ENCODE results near the gene NEBL.

Gene NEBL

GRCh38 chr10:20890491-20891337 lies 6.4 kb downstream of the NEBL start:
- Histone ChIP-seq H3K4me2 (ENCODE audit: low read length) (no peak overlapping the region), H3K9me3 (ENCODE audit: control insufficient read depth, low read length) (no peaks in the 10 kb centered on the region), H2AFZ (no peak overlapping the region), H3K79me2 (no peaks in the 10 kb centered on the region), H3K9ac (no peak overlapping the region), H3K4me1 (no peaks in the 10 kb centered on the region), H3K4me3 (ENCODE audit: low read depth, low read length) (no peak overlapping the region), H3K27me3 (ENCODE audit: control insufficient read depth, insufficient read depth, low read length) (no peaks in the 10 kb centered on the region), H3K27ac (no peak overlapping the region), H3K36me3 (ENCODE audit: control insufficient read depth, insufficient read depth, low read length) (no peaks in the 10 kb centered on the region)
- no peak for TF ChIP-seq CTCF (IDR thresholded peaks at IDR 0.05)

- Histone ChIP-seq H3K9ac (no peak overlapping the region), H3K4me3 (ENCODE audit: low read depth, low read length) (no peak overlapping the region), H3K4me2 (ENCODE audit: low read length) (no peak overlapping the region), H3K79me2 (no peaks in the 10 kb centered on the region), H3K27ac (no peak overlapping the region), H3K36me3 (ENCODE audit: control insufficient read depth, insufficient read depth, low read length) (no peaks in the 10 kb centered on the region), H3K9me3 (ENCODE audit: control insufficient read depth, low read length) (no peaks in the 10 kb centered on the region), H2AFZ (no peak overlapping the region), H3K27me3 (ENCODE audit: control insufficient read depth, insufficient read depth, low read length) (no peaks in the 10 kb centered on the region), H3K4me1 (no peaks in the 10 kb centered on the region)
- no peak for TF ChIP-seq CTCF (IDR thresholded peaks at IDR 0.05)
These were observed 7.1 kb downstream of the NEBL start for GRCh38 chr10:20890009-20890408.

GRCh38 chr10:20888620-20889330 lies 8.3 kb downstream of the NEBL start:
- Histone ChIP-seq H3K27me3 (ENCODE audit: control insufficient read depth, insufficient read depth, low read length) (no peaks in the 10 kb centered on the region), H3K27ac (no peak overlapping the region), H3K4me1 (no peaks in the 10 kb centered on the region), H3K4me3 (ENCODE audit: low read depth, low read length) (no peak overlapping the region), H3K9ac (no peak overlapping the region), H2AFZ (no peak overlapping the region), H3K9me3 (ENCODE audit: control insufficient read depth, low read length) (no peaks in the 10 kb centered on the region), H3K36me3 (ENCODE audit: control insufficient read depth, insufficient read depth, low read length) (no peaks in the 10 kb centered on the region), H3K79me2 (no peaks in the 10 kb centered on the region), H3K4me2 (ENCODE audit: low read length) (no peak overlapping the region)
- no peak for TF ChIP-seq CTCF (IDR thresholded peaks at IDR 0.05)

GRCh38 chr10:20887706-20888555 lies 9.2 kb downstream of the NEBL start:
- no peaks in the 10 kb centered on the region for H3K4me1 ChIP-seq
- H3K4me2 ChIP-seq (ENCODE audit: low read length) = no peak overlapping the region
- TF ChIP-seq CTCF (IDR thresholded peaks at IDR 0.05) = no peak
- H2AFZ ChIP-seq = no peak overlapping the region
- no peaks in the 10 kb centered on the region for H3K27me3 ChIP-seq (ENCODE audit: control insufficient read depth, insufficient read depth, low read length)
- no peaks in the 10 kb centered on the region for H3K36me3 ChIP-seq (ENCODE audit: control insufficient read depth, insufficient read depth, low read length)
- no peak overlapping the region for H3K9ac ChIP-seq
- H3K4me3 ChIP-seq (ENCODE audit: low read depth, low read length) = no peak overlapping the region
- H3K27ac ChIP-seq = no peak overlapping the region
- H3K9me3 ChIP-seq (ENCODE audit: control insufficient read depth, low read length) = no peaks in the 10 kb centered on the region
- no peaks in the 10 kb centered on the region for H3K79me2 ChIP-seq

Measured in parathyroid adenoma (tissue), 2 donors.